Fibroblast of pulmonary artery (primary cell): Measurements from ENCODE around the gene ERC1.
A peak's percentile ranks its signal among the peaks of the same experiment; 100 is the strongest.

Experiments used
- DNase-seq: peaks from one replicate; pipeline ENCODE4 v3.0.0-alpha.2; 2010; ENCODE audit warnings: low read depth
- H3K4me3 ChIP-seq: replicated peaks from 2 replicates; pipeline ENCODE4 v1.5.1; 2011; ENCODE audit warnings: low read depth, mild to moderate bottlenecking, control low read depth, low read length, moderate library complexity
- TF ChIP-seq, protein P1 (sequence below): IDR thresholded peaks from 2 replicates; pipeline ENCODE4 v1.5.1; 2011; ENCODE audit warnings: mild to moderate bottlenecking, control low read depth, low read length, inconsistent platforms; ENCODE audit errors: missing control alignments

ERC1 gene

GRCh38 chr12:1003600-1004271 lies 12.7 kb downstream of the ERC1 start:
- H3K4me3 ChIP-seq, result no peak overlapping the region
- TF ChIP-seq, protein P1, sequence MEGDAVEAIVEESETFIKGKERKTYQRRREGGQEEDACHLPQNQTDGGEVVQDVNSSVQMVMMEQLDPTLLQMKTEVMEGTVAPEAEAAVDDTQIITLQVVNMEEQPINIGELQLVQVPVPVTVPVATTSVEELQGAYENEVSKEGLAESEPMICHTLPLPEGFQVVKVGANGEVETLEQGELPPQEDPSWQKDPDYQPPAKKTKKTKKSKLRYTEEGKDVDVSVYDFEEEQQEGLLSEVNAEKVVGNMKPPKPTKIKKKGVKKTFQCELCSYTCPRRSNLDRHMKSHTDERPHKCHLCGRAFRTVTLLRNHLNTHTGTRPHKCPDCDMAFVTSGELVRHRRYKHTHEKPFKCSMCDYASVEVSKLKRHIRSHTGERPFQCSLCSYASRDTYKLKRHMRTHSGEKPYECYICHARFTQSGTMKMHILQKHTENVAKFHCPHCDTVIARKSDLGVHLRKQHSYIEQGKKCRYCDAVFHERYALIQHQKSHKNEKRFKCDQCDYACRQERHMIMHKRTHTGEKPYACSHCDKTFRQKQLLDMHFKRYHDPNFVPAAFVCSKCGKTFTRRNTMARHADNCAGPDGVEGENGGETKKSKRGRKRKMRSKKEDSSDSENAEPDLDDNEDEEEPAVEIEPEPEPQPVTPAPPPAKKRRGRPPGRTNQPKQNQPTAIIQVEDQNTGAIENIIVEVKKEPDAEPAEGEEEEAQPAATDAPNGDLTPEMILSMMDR, result no peak
- no peak for DNase-seq

- DNase-seq, result no peak
- no peak overlapping the region for H3K4me3 ChIP-seq
- TF ChIP-seq, protein P1, result no peak
Observed at GRCh38 chr12:1006255-1006654, 15.2 kb downstream of the ERC1 start.

DNA sequence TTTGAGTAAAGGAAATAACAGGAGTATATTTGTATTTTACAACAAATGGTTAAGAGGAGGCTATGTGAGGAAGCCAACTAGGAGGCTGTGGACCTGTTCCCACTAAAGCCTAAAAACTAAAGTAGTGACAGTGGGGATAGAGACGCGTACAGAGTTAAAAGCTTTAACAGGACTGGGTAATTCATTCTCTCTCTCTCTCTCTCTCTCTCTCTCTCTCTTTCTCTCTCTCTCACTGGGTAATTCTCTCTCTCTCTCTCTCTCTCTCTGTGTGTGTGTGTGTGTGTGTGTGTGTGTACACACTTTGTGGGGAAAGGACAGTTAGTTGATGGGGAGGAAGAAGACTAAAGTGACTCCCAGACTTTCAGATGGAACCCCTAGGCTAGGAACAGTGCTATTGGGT lies 16.3 kb downstream of the ERC1 start:
- no peak for DNase-seq
- TF ChIP-seq, protein P1, result no peak
- no peak overlapping the region for H3K4me3 ChIP-seq

GRCh38 chr12:1007994-1008393 lies 17.0 kb downstream of the ERC1 start:
- no peak for DNase-seq
- TF ChIP-seq, protein P1, result no peak
- no peak overlapping the region for H3K4me3 ChIP-seq

DNA sequence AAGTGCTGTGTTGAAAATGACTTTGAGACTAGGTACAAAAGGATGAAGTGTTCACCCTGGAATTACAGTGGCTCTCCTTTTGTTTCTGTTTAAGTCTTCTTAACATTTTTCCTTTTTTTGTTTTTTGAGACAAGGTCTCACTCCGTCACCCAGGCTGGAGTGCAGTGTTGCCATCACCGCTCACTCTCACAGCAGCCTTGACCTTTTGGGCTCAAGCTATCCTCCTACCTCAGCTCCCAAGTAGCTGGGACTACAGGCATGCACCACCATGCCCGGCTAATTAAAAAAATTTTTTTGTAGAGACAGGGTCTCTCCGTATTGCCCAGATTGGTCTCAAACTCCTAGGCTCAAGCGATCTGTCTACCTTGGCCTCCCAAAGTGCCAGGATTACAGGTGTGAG lies 20.1 kb downstream of the ERC1 start:
- no peak overlapping the region for H3K4me3 ChIP-seq
- TF ChIP-seq, protein P1, result no peak
- DNase-seq, result no peak

GRCh38 chr12:1013618-1014489 lies 22.8 kb downstream of the ERC1 start:
- TF ChIP-seq, protein P1, result no peak
- no peak overlapping the region for H3K4me3 ChIP-seq
- DNase-seq, result peak; percentile 83

DNA sequence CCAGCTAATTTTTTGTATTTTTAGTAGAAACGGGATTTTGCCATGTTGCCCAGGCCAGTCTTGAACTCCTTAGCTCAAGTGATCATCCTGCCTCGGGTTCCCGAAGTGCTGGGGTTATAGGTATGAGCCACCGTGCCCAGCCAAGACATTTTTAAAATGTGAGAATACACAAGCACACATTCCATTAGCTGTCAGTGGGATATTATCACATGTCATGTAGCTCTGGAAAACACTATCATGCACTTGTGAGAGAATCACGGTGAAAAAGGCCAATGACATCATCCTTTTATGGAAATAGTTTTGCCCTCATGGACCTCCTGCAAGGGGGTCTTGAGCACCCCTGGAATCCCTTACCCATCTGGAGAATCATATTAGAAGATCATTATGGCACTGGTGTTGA lies 28.3 kb downstream of the ERC1 start:
- TF ChIP-seq, protein P1, result no peak
- no peak for DNase-seq
- no peak overlapping the region for H3K4me3 ChIP-seq
